HG03135 (cell line): Measurements from ENCODE around the gene RAB1A.
A peak's percentile ranks its signal among the peaks of the same experiment; 100 is the strongest.
"Not testable (repeated sequence)": the region's sequence is repeated elsewhere in the genome, so short reads cannot be mapped to it uniquely, and the experiment has no call there.

Experiments used
- ATAC-seq: cut with Tn5 transposase; IDR thresholded peaks from one replicate; pipeline ENCODE4 v1.9.1; 2021; ENCODE audit warnings: mild to moderate bottlenecking, moderate library complexity; ENCODE audit not compliant: unreplicated experiment

RAB1A gene

GRCh38 chr2:65129826-65130663 lies at the start of gene RAB1A:
TSS of gene RAB1A (minus strand) at chr2:65130106. CDS start at chr2:65129915, 191 bp downstream.
- ATAC-seq: peak; percentile 98

GRCh38 chr2:65177751-65178442 lies 48.0 kb upstream of the RAB1A start:
- ATAC-seq: no peak

- ATAC-seq: no peak
Measured at GRCh38 chr2:65175894-65176530, 46.1 kb upstream of the RAB1A start.

- ATAC-seq: not testable (repeated sequence)
Measured at GRCh38 chr2:65174031-65174430, 44.1 kb upstream of the RAB1A start.

GRCh38 chr2:65172994-65173790 lies 43.3 kb upstream of the RAB1A start:
- ATAC-seq: no peak

- not testable (repeated sequence) for ATAC-seq
Measured at GRCh38 chr2:65170611-65171477, 40.9 kb upstream of the RAB1A start.

- no peak for ATAC-seq
Measured at GRCh38 chr2:65169760-65170136, 39.8 kb upstream of the RAB1A start.

GRCh38 chr2:65165558-65165957 lies 35.7 kb upstream of the RAB1A start:
- ATAC-seq: no peak

- ATAC-seq: no peak
Measured at GRCh38 chr2:65164426-65164891, 34.6 kb upstream of the RAB1A start.

GRCh38 chr2:65161551-65162100 lies 31.7 kb upstream of the RAB1A start:
- no peak for ATAC-seq

- ATAC-seq: no peak
Measured at GRCh38 chr2:65159906-65160305, 30.0 kb upstream of the RAB1A start.

GRCh38 chr2:65159261-65159660 lies 29.4 kb upstream of the RAB1A start:
- no peak for ATAC-seq

- no peak for ATAC-seq
Measured at GRCh38 chr2:65158557-65158956, 28.7 kb upstream of the RAB1A start.

- not testable (repeated sequence) for ATAC-seq
Measured at GRCh38 chr2:65157856-65158255, 27.9 kb upstream of the RAB1A start.

GRCh38 chr2:65156041-65156440 lies 26.1 kb upstream of the RAB1A start:
- ATAC-seq: no peak

GRCh38 chr2:65153515-65153914 lies 23.6 kb upstream of the RAB1A start:
- ATAC-seq: no peak

GRCh38 chr2:65146078-65146477 lies 16.2 kb upstream of the RAB1A start:
- ATAC-seq: no peak

- no peak for ATAC-seq
Measured at GRCh38 chr2:65144571-65144970, 14.7 kb upstream of the RAB1A start.

- ATAC-seq: no peak
Measured at GRCh38 chr2:65142515-65142914, 12.6 kb upstream of the RAB1A start.
